ENCODE results near the gene ALG10B. TPM values are rescaled to one million over a fixed set of nuclear protein-coding genes. Genes with fewer than 3 reads are reported as not detected.
"Not testable (repeated sequence)": the region's sequence is repeated elsewhere in the genome, so short reads cannot be mapped to it uniquely, and the experiment has no call there.

The ALG10B gene
- total RNA-seq, 1 experiment from 2014 or later = 3.3 TPM

- Mint-ChIP-seq H3K4me1 (peaks cover 6% of the 10 kb centered on the region), H3K27me3 (ENCODE audit: low read depth) (no peaks in the 10 kb centered on the region), H3K4me3 (no peak overlapping the region), H3K36me3 (peaks cover 10% of the 10 kb centered on the region), H3K27ac (no peak overlapping the region), H3K9me3 (peaks cover 20% of the 10 kb centered on the region)
- POLR2A ChIA-PET = no interaction called here
- DNase-seq (ENCODE audit: low spot score) (no peak), ATAC-seq (no peak)
- CTCF ChIA-PET = no interaction called here
- TF ChIP-seq SP1 (CRISPR knock-in tag; conservative IDR thresholded peaks at IDR 0.05) = no peak
- TF ChIP-seq ZNF425 (CRISPR knock-in tag; conservative IDR thresholded peaks at IDR 0.05) = no peak
Observed at GRCh38 chr12:38332814-38333213, 16.2 kb downstream of the ALG10B start.

- TF ChIP-seq ZNF425 (CRISPR knock-in tag; conservative IDR thresholded peaks at IDR 0.05) = no peak
- TF ChIP-seq MXD4 (CRISPR knock-in tag; IDR thresholded peaks at IDR 0.05; ENCODE audit: borderline replicate concordance) = no peak
- no peak for TF ChIP-seq FOXP4 (CRISPR knock-in tag; IDR thresholded peaks at IDR 0.05)
- TF ChIP-seq RORB (CRISPR knock-in tag; IDR thresholded peaks at IDR 0.05) = no peak
- no peak for TF ChIP-seq PRRX2 (CRISPR knock-in tag; IDR thresholded peaks at IDR 0.05)
- TF ChIP-seq ZNF416 (CRISPR knock-in tag; IDR thresholded peaks at IDR 0.05) = no peak
- no peak for TF ChIP-seq E2F4 (CRISPR knock-in tag; IDR thresholded peaks at IDR 0.05; ENCODE audit: borderline replicate concordance, low read depth)
- TF ChIP-seq SMAD4 (CRISPR knock-in tag; IDR thresholded peaks at IDR 0.05) = no peak
- TF ChIP-seq RELA (CRISPR knock-in tag; IDR thresholded peaks at IDR 0.05; ENCODE audit: borderline replicate concordance) = no peak
- TF ChIP-seq ATF1 (CRISPR knock-in tag; IDR thresholded peaks at IDR 0.05) = no peak
- no peak for TF ChIP-seq TCF7 (CRISPR knock-in tag; IDR thresholded peaks at IDR 0.05; ENCODE audit: low read depth)
- TF ChIP-seq JAZF1 (CRISPR knock-in tag; IDR thresholded peaks at IDR 0.05) = no peak
- no peak for TF ChIP-seq TP53 (CRISPR knock-in tag; IDR thresholded peaks at IDR 0.05)
- peaks cover 48% of the 10 kb centered on the region for H3K9me3 Mint-ChIP-seq
- no peak overlapping the region for H3K27ac Mint-ChIP-seq
- no peak overlapping the region for H3K4me3 Mint-ChIP-seq
- ATAC-seq = no peak
- DNase-seq (ENCODE audit: low spot score) = no peak
- H3K4me1 Mint-ChIP-seq = peaks cover 14% of the 10 kb centered on the region
- no peaks in the 10 kb centered on the region; the same call in 1 of the 2 replicates for H3K27me3 Mint-ChIP-seq (ENCODE audit: low read depth)
- peaks cover 32% of the 10 kb centered on the region for H3K36me3 Mint-ChIP-seq
- ChIA-PET CTCF (no interaction called here), POLR2A (no interaction called here)
Observed at GRCh38 chr12:38342444-38342843, 25.9 kb downstream of the ALG10B start.

- DNase-seq (ENCODE audit: low spot score); H3K27ac Mint-ChIP-seq; ATAC-seq; H3K4me3 Mint-ChIP-seq; CTCF ChIA-PET; POLR2A ChIA-PET; H3K27me3 Mint-ChIP-seq (ENCODE audit: low read depth): not testable (repeated sequence)
- peaks cover 14% of the 10 kb centered on the region for H3K4me1 Mint-ChIP-seq
- H3K36me3 Mint-ChIP-seq = peaks cover 38% of the 10 kb centered on the region
- peaks cover 56% of the 10 kb centered on the region for H3K9me3 Mint-ChIP-seq
Observed at GRCh38 chr12:38343256-38343655, 26.7 kb downstream of the ALG10B start.

GRCh38 chr12:38343916-38344315 is 27.3 kb downstream of the ALG10B start:
- H3K4me3 Mint-ChIP-seq; POLR2A ChIA-PET; H3K27me3 Mint-ChIP-seq (ENCODE audit: low read depth); DNase-seq (ENCODE audit: low spot score); CTCF ChIA-PET; H3K27ac Mint-ChIP-seq; ATAC-seq: not testable (repeated sequence)
- peaks cover 63% of the 10 kb centered on the region for H3K9me3 Mint-ChIP-seq
- H3K36me3 Mint-ChIP-seq = peaks cover 42% of the 10 kb centered on the region
- peaks cover 14% of the 10 kb centered on the region for H3K4me1 Mint-ChIP-seq
